Measurements from ENCODE around the gene CTNNA3.

CTNNA3 gene

GRCh38 chr10:66852811-66853210 is 843.2 kb downstream of the CTNNA3 start:
- no peak for DNase-seq (ENCODE audit: low read depth)
- TF ChIP-seq CTCF (conservative IDR thresholded peaks at IDR 0.05; ENCODE audit: low read depth, low read length) = no peak
- no peak overlapping the region for H3K4me3 ChIP-seq (ENCODE audit: low read length)

GRCh38 chr10:66848856-66849255 is 847.1 kb downstream of the CTNNA3 start:
- no peak for DNase-seq (ENCODE audit: low read depth)
- TF ChIP-seq CTCF (conservative IDR thresholded peaks at IDR 0.05; ENCODE audit: low read depth, low read length) = no peak
- no peak overlapping the region for H3K4me3 ChIP-seq (ENCODE audit: low read length)

- peak; percentile 44 for TF ChIP-seq CTCF (conservative IDR thresholded peaks at IDR 0.05; ENCODE audit: low read depth, low read length)
- DNase-seq (ENCODE audit: low read depth) = no peak
- H3K4me3 ChIP-seq (ENCODE audit: low read length) = no peak overlapping the region
Observed at GRCh38 chr10:66844176-66844942, 851.6 kb downstream of the CTNNA3 start.

- H3K4me3 ChIP-seq (ENCODE audit: low read length) = no peak overlapping the region
- no peak for TF ChIP-seq CTCF (conservative IDR thresholded peaks at IDR 0.05; ENCODE audit: low read depth, low read length)
- no peak for DNase-seq (ENCODE audit: low read depth)
Observed at GRCh38 chr10:66843396-66843795, 852.6 kb downstream of the CTNNA3 start.

GRCh38 chr10:66842867-66843266 is 853.1 kb downstream of the CTNNA3 start:
- TF ChIP-seq CTCF (conservative IDR thresholded peaks at IDR 0.05; ENCODE audit: low read depth, low read length) = no peak
- no peak for DNase-seq (ENCODE audit: low read depth)
- H3K4me3 ChIP-seq (ENCODE audit: low read length) = no peak overlapping the region

GRCh38 chr10:66842371-66842770 is 853.6 kb downstream of the CTNNA3 start:
- no peak for TF ChIP-seq CTCF (conservative IDR thresholded peaks at IDR 0.05; ENCODE audit: low read depth, low read length)
- no peak overlapping the region for H3K4me3 ChIP-seq (ENCODE audit: low read length)
- no peak for DNase-seq (ENCODE audit: low read depth)

- TF ChIP-seq CTCF (conservative IDR thresholded peaks at IDR 0.05; ENCODE audit: low read depth, low read length) = no peak
- DNase-seq (ENCODE audit: low read depth) = no peak
- no peak overlapping the region for H3K4me3 ChIP-seq (ENCODE audit: low read length)
Observed at GRCh38 chr10:66838656-66839055, 857.3 kb downstream of the CTNNA3 start.

Measured in retinal pigment epithelial cell (primary cell).